Measurements from ENCODE around the gene UTRN. TPM values are rescaled to one million over a fixed set of nuclear protein-coding genes. Genes with fewer than 3 reads are reported as not detected.

The UTRN gene
- total RNA-seq: 100 to 1,000 TPM in 1 of 8 experiments, 10 to 100 TPM in 7; 14.8 to 176 (median 60.8) TPM

GRCh38 chr6:144284783-144285547 lies at the start of gene UTRN:
Gene UTRN, plus strand, starts transcription at chr6:144285335. Its CDS starts 6,494 bp downstream, at chr6:144291829.
- peak; percentile 58 to 80 (median 72) for ATAC-seq (replicated peaks in 6 of 8)
- WGBS, 10 experiments: 0 to 2% (median 0%) methylated on average over 1 to 21 of the region's 84 CpGs; no CpG with 5 or more reads in 1 of the 10 experiments
- Histone ChIP-seq H3K4me3 (peak within 1 kb of the TSS; percentile 44 to 84 (median 70)), H3K4me1 (replicated peaks in 1 of 2) (peaks cover 3 to 6% of the 10 kb centered on the region in 2 donors), H3K27ac (peak within 1 kb of the TSS; percentile 1 to 73)
- in situ Hi-C loops (cut with MboI; ENCODE audit: low pct_unique_long_range_greater_than_20kb in 2 of 9, low sequenced_read_pairs in 9 of 9, unreplicated experiment in 9 of 9): no loop called here

- no peak for ATAC-seq (replicated peaks in 6 of 8)
Observed at GRCh38 chr6:144244688-144245087, 40.4 kb upstream of the UTRN start.

GRCh38 chr6:144246988-144247387 lies 38.1 kb upstream of the UTRN start:
- WGBS, 10 experiments: 59 to 97% (median 88%) methylated on average over 1 to 5 of the region's 5 CpGs; no CpG with 5 or more reads in 1 of the 10 experiments
- in situ Hi-C loops (cut with MboI; ENCODE audit: low pct_unique_long_range_greater_than_20kb in 2 of 9, low sequenced_read_pairs in 9 of 9, unreplicated experiment in 9 of 9): no loop called here
- no peak for ATAC-seq (replicated peaks in 6 of 8)
- no peak overlapping the region for H3K27ac ChIP-seq
- no peak overlapping the region for H3K4me3 ChIP-seq
- no peaks in the 10 kb centered on the region for H3K4me1 ChIP-seq (replicated peaks in 1 of 2)

More at GRCh38 chr6:144244688-144245087, 40.4 kb upstream of the UTRN start:
- Histone ChIP-seq H3K27ac (no peak overlapping the region), H3K4me1 (replicated peaks in 1 of 2) (no peaks in the 10 kb centered on the region), H3K4me3 (no peak overlapping the region)
- 82 to 100% (median 90%) methylated on average over 2 to 4 of the region's 4 CpGs; no CpG with 5 or more reads in 5 of the 10 experiments for WGBS, 10 experiments
- in situ Hi-C loops (cut with MboI; ENCODE audit: low pct_unique_long_range_greater_than_20kb in 2 of 9, low sequenced_read_pairs in 9 of 9, unreplicated experiment in 9 of 9): no loop called here

- H3K27ac ChIP-seq: no peak overlapping the region
- no peaks in the 10 kb centered on the region for H3K4me1 ChIP-seq (replicated peaks in 1 of 2)
- in situ Hi-C loops (cut with MboI; ENCODE audit: low pct_unique_long_range_greater_than_20kb in 2 of 9, low sequenced_read_pairs in 9 of 9, unreplicated experiment in 9 of 9): no loop called here
- 0 to 100% (median 89%) methylated on average over 1 to 2 of the region's 2 CpGs for WGBS, 10 experiments
- no peak overlapping the region for H3K4me3 ChIP-seq
- ATAC-seq (replicated peaks in 6 of 8): no peak
Observed at GRCh38 chr6:144248003-144248402, 37.1 kb upstream of the UTRN start.

GRCh38 chr6:144248476-144249301 lies 36.4 kb upstream of the UTRN start:
- Histone ChIP-seq H3K4me1 (replicated peaks in 1 of 2) (no peaks in the 10 kb centered on the region), H3K4me3 (no peak overlapping the region), H3K27ac (no peak overlapping the region)
- WGBS, 10 experiments: 9 to 100% (median 71%) methylated on average over 1 to 3 of the region's 3 CpGs; no CpG with 5 or more reads in 2 of the 10 experiments
- in situ Hi-C loops (cut with MboI; ENCODE audit: low pct_unique_long_range_greater_than_20kb in 2 of 9, low sequenced_read_pairs in 9 of 9, unreplicated experiment in 9 of 9): no loop called here
- peak in 3 of 8 experiments; percentile 30 to 60 (median 59) for ATAC-seq (replicated peaks in 6 of 8)

GRCh38 chr6:144250276-144250675 lies 34.9 kb upstream of the UTRN start:
- peak in 1 of 8 experiments; percentile 17 for ATAC-seq (replicated peaks in 6 of 8)
- in situ Hi-C loops (cut with MboI; ENCODE audit: low pct_unique_long_range_greater_than_20kb in 2 of 9, low sequenced_read_pairs in 9 of 9, unreplicated experiment in 9 of 9): no loop called here
- Histone ChIP-seq H3K4me1 (replicated peaks in 1 of 2) (no peaks in the 10 kb centered on the region), H3K4me3 (no peak overlapping the region), H3K27ac (no peak overlapping the region)
- 57 to 94% (median 81%) methylated on average over 1 to 3 of the region's 3 CpGs; no CpG with 5 or more reads in 4 of the 10 experiments for WGBS, 10 experiments

GRCh38 chr6:144252259-144252658 lies 32.9 kb upstream of the UTRN start:
- Histone ChIP-seq H3K4me3 (no peak overlapping the region), H3K4me1 (replicated peaks in 1 of 2) (no peaks in the 10 kb centered on the region), H3K27ac (no peak overlapping the region)
- in situ Hi-C loops (cut with MboI; ENCODE audit: low pct_unique_long_range_greater_than_20kb in 2 of 9, low sequenced_read_pairs in 9 of 9, unreplicated experiment in 9 of 9): no loop called here
- peak in 2 of 8 experiments; percentile 70 to 75 for ATAC-seq (replicated peaks in 6 of 8)

- 8 to 100% (median 57%) methylated on average over 1 to 2 of the region's 2 CpGs for WGBS, 10 experiments
- Histone ChIP-seq H3K4me3 (no peak overlapping the region), H3K4me1 (replicated peaks in 1 of 2) (peaks cover 4 to 11% of the 10 kb centered on the region in 2 donors), H3K27ac (no peak overlapping the region)
- in situ Hi-C loops (cut with MboI; ENCODE audit: low pct_unique_long_range_greater_than_20kb in 2 of 9, low sequenced_read_pairs in 9 of 9, unreplicated experiment in 9 of 9): no loop called here
- no peak for ATAC-seq (replicated peaks in 6 of 8)
Observed at GRCh38 chr6:144259986-144260385, 25.1 kb upstream of the UTRN start.

GRCh38 chr6:144262470-144263369 lies 22.4 kb upstream of the UTRN start:
- Histone ChIP-seq H3K4me1 (replicated peaks in 1 of 2) (peaks cover 12 to 25% of the 10 kb centered on the region in 2 donors), H3K4me3 (no peak overlapping the region), H3K27ac (no peak overlapping the region)
- no peak for ATAC-seq (replicated peaks in 6 of 8)
- 90 to 100% (median 96%) methylated on average over 3 to 9 of the region's 10 CpGs; no CpG with 5 or more reads in 1 of the 10 experiments for WGBS, 10 experiments
- in situ Hi-C loops (cut with MboI; ENCODE audit: low pct_unique_long_range_greater_than_20kb in 2 of 9, low sequenced_read_pairs in 9 of 9, unreplicated experiment in 9 of 9): no loop called here

GRCh38 chr6:144263786-144264185 lies 21.3 kb upstream of the UTRN start:
- WGBS, 10 experiments: 50 to 100% (median 72%) methylated on average over 2 to 3 of the region's 3 CpGs; no CpG with 5 or more reads in 1 of the 10 experiments
- H3K4me1 ChIP-seq (replicated peaks in 1 of 2): peaks cover 12 to 25% of the 10 kb centered on the region in 2 donors
- ATAC-seq (replicated peaks in 6 of 8): no peak
- no peak overlapping the region for H3K27ac ChIP-seq
- in situ Hi-C loops (cut with MboI; ENCODE audit: low pct_unique_long_range_greater_than_20kb in 2 of 9, low sequenced_read_pairs in 9 of 9, unreplicated experiment in 9 of 9): no loop called here
- H3K4me3 ChIP-seq: no peak overlapping the region

- Histone ChIP-seq H3K4me1 (replicated peaks in 1 of 2) (peaks cover 12 to 25% of the 10 kb centered on the region in 2 donors), H3K4me3 (no peak overlapping the region), H3K27ac (no peak overlapping the region)
- WGBS, 10 experiments: 14 to 100% (median 58%) methylated on average over 1 to 7 of the region's 7 CpGs; no CpG with 5 or more reads in 1 of the 10 experiments
- peak; percentile 41 to 90 (median 70) for ATAC-seq (replicated peaks in 6 of 8)
- in situ Hi-C loops (cut with MboI; ENCODE audit: low pct_unique_long_range_greater_than_20kb in 2 of 9, low sequenced_read_pairs in 9 of 9, unreplicated experiment in 9 of 9): no loop called here
Observed at GRCh38 chr6:144264270-144265060, 20.7 kb upstream of the UTRN start.

GRCh38 chr6:144265061-144265357 lies 20.1 kb upstream of the UTRN start:
- 7 to 88% (median 57%) methylated on average over 1 to 4 of the region's 4 CpGs for WGBS, 10 experiments
- Histone ChIP-seq H3K4me1 (replicated peaks in 1 of 2) (peaks cover 12 to 23% of the 10 kb centered on the region in 2 donors), H3K27ac (no peak overlapping the region), H3K4me3 (no peak overlapping the region)
- no peak for ATAC-seq (replicated peaks in 6 of 8)
- in situ Hi-C loops (cut with MboI; ENCODE audit: low pct_unique_long_range_greater_than_20kb in 2 of 9, low sequenced_read_pairs in 9 of 9, unreplicated experiment in 9 of 9): no loop called here
